ENCODE results near the gene COL19A1.

- TF ChIP-seq, protein P1, sequence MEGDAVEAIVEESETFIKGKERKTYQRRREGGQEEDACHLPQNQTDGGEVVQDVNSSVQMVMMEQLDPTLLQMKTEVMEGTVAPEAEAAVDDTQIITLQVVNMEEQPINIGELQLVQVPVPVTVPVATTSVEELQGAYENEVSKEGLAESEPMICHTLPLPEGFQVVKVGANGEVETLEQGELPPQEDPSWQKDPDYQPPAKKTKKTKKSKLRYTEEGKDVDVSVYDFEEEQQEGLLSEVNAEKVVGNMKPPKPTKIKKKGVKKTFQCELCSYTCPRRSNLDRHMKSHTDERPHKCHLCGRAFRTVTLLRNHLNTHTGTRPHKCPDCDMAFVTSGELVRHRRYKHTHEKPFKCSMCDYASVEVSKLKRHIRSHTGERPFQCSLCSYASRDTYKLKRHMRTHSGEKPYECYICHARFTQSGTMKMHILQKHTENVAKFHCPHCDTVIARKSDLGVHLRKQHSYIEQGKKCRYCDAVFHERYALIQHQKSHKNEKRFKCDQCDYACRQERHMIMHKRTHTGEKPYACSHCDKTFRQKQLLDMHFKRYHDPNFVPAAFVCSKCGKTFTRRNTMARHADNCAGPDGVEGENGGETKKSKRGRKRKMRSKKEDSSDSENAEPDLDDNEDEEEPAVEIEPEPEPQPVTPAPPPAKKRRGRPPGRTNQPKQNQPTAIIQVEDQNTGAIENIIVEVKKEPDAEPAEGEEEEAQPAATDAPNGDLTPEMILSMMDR (IDR thresholded peaks at IDR 0.05): no peak
- no peak for TF ChIP-seq POLR2A (IDR thresholded peaks at IDR 0.05)
- no peak for TF ChIP-seq POLR2AphosphoS5 (IDR thresholded peaks at IDR 0.05)
- no peak for TF ChIP-seq EP300 (IDR thresholded peaks at IDR 0.05)
Measured at GRCh38 chr6:70184723-70185122, 318.4 kb downstream of the COL19A1 start.

Measured in sigmoid colon (tissue), 4 donors.